Type B pancreatic cell (in vitro differentiated cells): ENCODE data around the gene MAP3K10. TPM values are rescaled to one million over a fixed set of nuclear protein-coding genes. Genes with fewer than 3 reads are reported as not detected.

Experiments
- DNase-seq: peaks from one replicate; pipeline ENCODE4 v3.0.0; 2021; ENCODE audit warnings: mixed read lengths; ENCODE audit not compliant: unreplicated experiment; ENCODE audit errors: extremely low spot score
- H3K27ac Mint-ChIP-seq: 2 replicates; pipeline ENCODE4 v1.8.0; 2021; ENCODE audit warnings: mild to moderate bottlenecking, mixed read lengths
- H3K27me3 Mint-ChIP-seq: 2 replicates; pipeline ENCODE4 v1.8.0; 2021; ENCODE audit warnings: mixed read lengths
- H3K36me3 Mint-ChIP-seq: 2 replicates; pipeline ENCODE4 v1.8.0; 2021; ENCODE audit warnings: mixed read lengths
- H3K4me1 Mint-ChIP-seq: one replicate; pipeline ENCODE4 v1.8.0; 2021; ENCODE audit warnings: mixed read lengths; ENCODE audit not compliant: unreplicated experiment
- H3K4me3 Mint-ChIP-seq: 2 replicates; pipeline ENCODE4 v1.8.0; 2021; ENCODE audit warnings: mild to moderate bottlenecking, mixed read lengths
- H3K9me3 Mint-ChIP-seq: 2 replicates; pipeline ENCODE4 v1.8.0; 2021; ENCODE audit warnings: mixed read lengths
- total RNA-seq: library from RNA; stranded (reverse); gene quantifications from 2 replicates; pipeline ENCODE4 v1.2.1, GENCODE V29; 2021; ENCODE audit warnings: low replicate concordance
- TF ChIP-seq, protein P1 (sequence below): fragments of 200-600 bp; sonication (generic); conservative IDR thresholded peaks from 2 replicates; pipeline ENCODE4 v1.5.0; 2021; ENCODE audit warnings: antibody characterized with exemption, mild to moderate bottlenecking

The MAP3K10 gene
- total RNA-seq, 1 donor from 2014 or later = 23.4 TPM

DNA sequence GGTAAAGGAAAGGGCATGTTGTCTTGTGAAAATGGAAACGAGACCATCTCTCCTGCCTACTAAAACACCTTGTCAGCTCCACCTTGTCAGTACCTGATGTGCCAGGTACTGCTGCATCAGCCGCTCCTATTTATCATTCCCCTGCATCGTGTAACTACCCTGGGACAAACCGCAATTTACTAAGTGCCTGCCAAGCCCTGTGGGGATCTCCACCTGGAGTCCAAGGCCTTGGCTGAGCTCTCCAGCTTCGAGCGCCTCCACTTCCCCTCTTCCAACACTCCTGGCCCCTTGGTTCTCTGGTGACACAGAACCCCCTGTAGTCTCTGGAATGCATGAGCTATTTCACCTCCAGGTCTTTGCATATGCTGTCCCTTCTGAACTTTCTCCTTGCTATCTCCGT lies 61.2 kb downstream of the MAP3K10 start:
- DNase-seq = no peak
- H3K4me1 Mint-ChIP-seq = peaks cover 7% of the 10 kb centered on the region
- peaks cover 29% of the 10 kb centered on the region for H3K36me3 Mint-ChIP-seq
- TF ChIP-seq, protein P1, sequence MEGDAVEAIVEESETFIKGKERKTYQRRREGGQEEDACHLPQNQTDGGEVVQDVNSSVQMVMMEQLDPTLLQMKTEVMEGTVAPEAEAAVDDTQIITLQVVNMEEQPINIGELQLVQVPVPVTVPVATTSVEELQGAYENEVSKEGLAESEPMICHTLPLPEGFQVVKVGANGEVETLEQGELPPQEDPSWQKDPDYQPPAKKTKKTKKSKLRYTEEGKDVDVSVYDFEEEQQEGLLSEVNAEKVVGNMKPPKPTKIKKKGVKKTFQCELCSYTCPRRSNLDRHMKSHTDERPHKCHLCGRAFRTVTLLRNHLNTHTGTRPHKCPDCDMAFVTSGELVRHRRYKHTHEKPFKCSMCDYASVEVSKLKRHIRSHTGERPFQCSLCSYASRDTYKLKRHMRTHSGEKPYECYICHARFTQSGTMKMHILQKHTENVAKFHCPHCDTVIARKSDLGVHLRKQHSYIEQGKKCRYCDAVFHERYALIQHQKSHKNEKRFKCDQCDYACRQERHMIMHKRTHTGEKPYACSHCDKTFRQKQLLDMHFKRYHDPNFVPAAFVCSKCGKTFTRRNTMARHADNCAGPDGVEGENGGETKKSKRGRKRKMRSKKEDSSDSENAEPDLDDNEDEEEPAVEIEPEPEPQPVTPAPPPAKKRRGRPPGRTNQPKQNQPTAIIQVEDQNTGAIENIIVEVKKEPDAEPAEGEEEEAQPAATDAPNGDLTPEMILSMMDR = no peak
- no peaks in the 10 kb centered on the region for H3K27me3 Mint-ChIP-seq
- no peak overlapping the region for H3K4me3 Mint-ChIP-seq
- H3K9me3 Mint-ChIP-seq = no peaks in the 10 kb centered on the region
- H3K27ac Mint-ChIP-seq = no peak overlapping the region

GRCh38 chr19:40253611-40254092 lies 62.4 kb downstream of the MAP3K10 start:
- H3K27ac Mint-ChIP-seq = no peak overlapping the region
- H3K4me3 Mint-ChIP-seq = no peak overlapping the region
- TF ChIP-seq, protein P1 = no peak
- peaks cover 7% of the 10 kb centered on the region for H3K4me1 Mint-ChIP-seq
- H3K27me3 Mint-ChIP-seq = no peaks in the 10 kb centered on the region
- DNase-seq = no peak
- peaks cover 29% of the 10 kb centered on the region for H3K36me3 Mint-ChIP-seq
- no peaks in the 10 kb centered on the region for H3K9me3 Mint-ChIP-seq

GRCh38 chr19:40254714-40255418 lies 63.6 kb downstream of the MAP3K10 start:
- Mint-ChIP-seq H3K4me1 (peaks cover 12% of the 10 kb centered on the region), H3K27me3 (no peaks in the 10 kb centered on the region), H3K27ac (no peak overlapping the region), H3K9me3 (no peaks in the 10 kb centered on the region), H3K36me3 (peaks cover 30% of the 10 kb centered on the region), H3K4me3 (no peak overlapping the region)
- TF ChIP-seq, protein P1 = no peak
- no peak for DNase-seq

DNA sequence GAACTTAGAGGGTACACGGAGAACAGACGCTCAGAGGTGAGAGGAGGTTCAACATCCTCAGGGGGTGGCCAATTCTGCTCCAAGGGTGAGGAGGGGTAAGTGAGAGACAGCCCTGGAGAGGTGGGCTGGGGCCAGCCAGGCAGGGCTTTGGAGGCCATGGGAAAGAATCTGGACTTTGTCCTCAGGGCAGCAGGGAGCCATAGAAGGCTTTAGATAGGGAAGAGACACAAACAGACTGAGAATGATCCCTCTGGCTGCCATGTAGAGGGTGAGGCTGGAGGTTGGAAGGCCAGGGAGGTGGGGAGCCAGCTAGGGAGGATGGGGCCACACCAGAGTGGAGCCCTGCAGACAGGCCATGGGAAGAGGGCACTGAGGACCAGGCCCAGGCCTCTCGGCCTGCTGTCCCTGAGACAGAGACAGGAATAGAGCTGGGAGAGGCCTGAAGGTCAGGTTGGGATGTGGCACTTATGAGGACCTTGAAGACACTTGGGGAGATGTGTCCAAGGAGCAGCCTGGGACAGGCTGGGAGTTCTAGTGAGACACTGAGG lies 64.5 kb downstream of the MAP3K10 start:
- no peak for DNase-seq
- TF ChIP-seq, protein P1 = no peak
- H3K9me3 Mint-ChIP-seq = no peaks in the 10 kb centered on the region
- H3K27ac Mint-ChIP-seq = no peak overlapping the region
- peaks cover 32% of the 10 kb centered on the region for H3K36me3 Mint-ChIP-seq
- peaks cover 12% of the 10 kb centered on the region for H3K4me1 Mint-ChIP-seq
- H3K4me3 Mint-ChIP-seq = no peak overlapping the region
- no peaks in the 10 kb centered on the region for H3K27me3 Mint-ChIP-seq

DNA sequence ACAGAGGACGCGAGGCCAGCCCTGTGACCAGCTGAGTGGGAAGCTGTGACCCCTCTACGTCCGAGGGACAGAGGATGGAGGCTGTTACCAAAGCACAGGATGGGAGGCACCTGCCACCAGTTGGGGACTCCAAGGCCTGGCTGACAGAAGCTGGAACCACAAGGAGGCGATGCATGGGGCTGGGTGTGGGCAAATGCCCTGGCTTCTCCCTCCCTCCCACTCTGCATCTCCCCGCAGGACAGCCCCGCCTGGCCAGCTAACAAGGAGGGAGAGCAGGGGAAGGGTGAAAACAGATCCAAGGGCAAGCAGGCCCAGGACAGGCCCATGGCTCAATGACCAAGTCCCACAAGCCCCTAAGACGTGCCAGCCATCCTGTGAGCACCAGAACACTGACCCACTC lies 65.3 kb downstream of the MAP3K10 start:
- no peaks in the 10 kb centered on the region for H3K9me3 Mint-ChIP-seq

More for the DNA sequence above, 65.3 kb downstream of the MAP3K10 start:
- TF ChIP-seq, protein P1 = no peak
- Mint-ChIP-seq H3K4me1 (peaks cover 12% of the 10 kb centered on the region), H3K4me3 (no peak overlapping the region), H3K36me3 (peaks cover 33% of the 10 kb centered on the region), H3K27ac (no peak overlapping the region), H3K27me3 (no peaks in the 10 kb centered on the region)
- no peak for DNase-seq
